AG09319 (cell line): ENCODE measurements around the gene NCKAP5.

Experiments
- DNase-seq: peaks from one replicate; pipeline ENCODE4 v3.0.0-alpha.2; 2010; ENCODE audit warnings: low read depth; ENCODE audit errors: extremely low read depth
- TF ChIP-seq, protein P1 (sequence below): IDR thresholded peaks from 2 replicates; pipeline ENCODE4 v1.5.1; 2011; ENCODE audit warnings: low read depth, mild to moderate bottlenecking, inconsistent platforms, low read length, moderate library complexity

The NCKAP5 gene

DNA sequence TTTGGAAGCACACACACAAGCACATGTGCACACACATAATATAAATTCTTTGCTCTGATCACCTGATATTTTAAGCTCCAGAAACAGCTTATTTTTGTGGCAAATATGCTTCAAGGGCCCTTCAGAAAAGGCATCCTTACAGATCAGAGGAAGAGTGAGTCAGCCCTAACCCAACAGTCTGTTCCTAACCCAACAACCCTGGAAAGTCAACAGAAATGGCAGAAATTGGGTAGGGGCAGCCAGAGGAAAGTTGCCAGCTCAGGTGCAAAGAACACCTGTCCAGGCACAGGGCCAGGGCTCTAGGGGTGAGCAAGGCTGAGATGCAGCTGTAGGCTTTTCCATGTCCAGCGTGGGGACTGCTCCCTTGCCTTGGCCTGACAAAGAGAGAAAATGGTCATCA, 6.4 kb upstream of the NCKAP5 start:
- TF ChIP-seq, protein P1, sequence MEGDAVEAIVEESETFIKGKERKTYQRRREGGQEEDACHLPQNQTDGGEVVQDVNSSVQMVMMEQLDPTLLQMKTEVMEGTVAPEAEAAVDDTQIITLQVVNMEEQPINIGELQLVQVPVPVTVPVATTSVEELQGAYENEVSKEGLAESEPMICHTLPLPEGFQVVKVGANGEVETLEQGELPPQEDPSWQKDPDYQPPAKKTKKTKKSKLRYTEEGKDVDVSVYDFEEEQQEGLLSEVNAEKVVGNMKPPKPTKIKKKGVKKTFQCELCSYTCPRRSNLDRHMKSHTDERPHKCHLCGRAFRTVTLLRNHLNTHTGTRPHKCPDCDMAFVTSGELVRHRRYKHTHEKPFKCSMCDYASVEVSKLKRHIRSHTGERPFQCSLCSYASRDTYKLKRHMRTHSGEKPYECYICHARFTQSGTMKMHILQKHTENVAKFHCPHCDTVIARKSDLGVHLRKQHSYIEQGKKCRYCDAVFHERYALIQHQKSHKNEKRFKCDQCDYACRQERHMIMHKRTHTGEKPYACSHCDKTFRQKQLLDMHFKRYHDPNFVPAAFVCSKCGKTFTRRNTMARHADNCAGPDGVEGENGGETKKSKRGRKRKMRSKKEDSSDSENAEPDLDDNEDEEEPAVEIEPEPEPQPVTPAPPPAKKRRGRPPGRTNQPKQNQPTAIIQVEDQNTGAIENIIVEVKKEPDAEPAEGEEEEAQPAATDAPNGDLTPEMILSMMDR: no peak
- no peak for DNase-seq

DNA sequence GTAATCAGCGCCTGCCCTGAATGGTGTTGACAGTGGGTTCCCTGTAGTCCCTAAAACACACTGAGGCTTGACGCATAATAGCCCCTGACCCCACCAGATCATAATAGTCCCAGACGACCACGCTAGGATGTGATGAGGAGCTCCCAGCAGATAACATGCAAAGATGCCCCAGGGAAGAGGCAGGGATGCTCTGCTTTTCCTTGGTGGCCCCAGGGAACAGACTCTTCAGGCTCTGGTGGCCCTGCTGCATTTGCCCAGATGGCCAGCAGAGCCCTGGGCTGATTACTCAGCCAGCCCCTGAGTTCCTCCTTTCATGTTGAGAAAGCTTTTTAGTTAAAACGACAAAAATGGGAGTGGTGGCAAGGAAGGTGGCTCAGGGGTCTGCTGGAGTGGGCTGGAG, 5.9 kb upstream of the NCKAP5 start:
- TF ChIP-seq, protein P1: no peak
- DNase-seq: no peak

DNA sequence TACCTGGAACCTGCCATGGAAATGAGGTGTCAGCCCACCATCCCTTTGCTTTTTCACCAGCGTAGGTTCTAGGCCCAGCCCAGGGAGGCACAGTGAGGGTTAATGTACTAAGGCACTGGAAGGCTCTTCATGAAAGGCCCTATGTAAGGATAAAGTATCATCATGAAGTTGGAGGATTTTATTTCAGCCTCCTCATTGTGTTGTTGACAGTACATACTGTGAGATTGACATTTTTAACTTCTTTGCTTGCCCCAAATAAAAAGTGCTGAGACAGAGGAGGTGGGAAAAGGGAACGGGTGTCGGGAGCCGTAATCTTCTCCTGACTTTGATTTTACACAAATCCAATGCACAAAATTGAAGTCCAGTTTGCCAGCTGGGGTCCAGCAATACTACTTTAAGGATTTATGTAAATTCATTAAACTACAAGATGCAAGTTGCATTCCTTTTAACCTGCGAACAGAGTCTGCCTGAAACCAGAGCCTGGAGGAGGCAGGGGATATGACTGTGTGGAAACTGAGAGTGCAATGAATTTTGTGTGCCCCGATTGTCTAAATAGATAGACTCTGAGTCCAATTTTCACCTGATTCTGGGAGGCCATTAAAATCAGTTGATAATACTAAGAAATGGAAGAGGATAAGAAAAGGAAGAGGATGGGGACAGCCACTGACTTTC, 5.4 kb upstream of the NCKAP5 start:
- TF ChIP-seq, protein P1: no peak
- DNase-seq: no peak

DNA sequence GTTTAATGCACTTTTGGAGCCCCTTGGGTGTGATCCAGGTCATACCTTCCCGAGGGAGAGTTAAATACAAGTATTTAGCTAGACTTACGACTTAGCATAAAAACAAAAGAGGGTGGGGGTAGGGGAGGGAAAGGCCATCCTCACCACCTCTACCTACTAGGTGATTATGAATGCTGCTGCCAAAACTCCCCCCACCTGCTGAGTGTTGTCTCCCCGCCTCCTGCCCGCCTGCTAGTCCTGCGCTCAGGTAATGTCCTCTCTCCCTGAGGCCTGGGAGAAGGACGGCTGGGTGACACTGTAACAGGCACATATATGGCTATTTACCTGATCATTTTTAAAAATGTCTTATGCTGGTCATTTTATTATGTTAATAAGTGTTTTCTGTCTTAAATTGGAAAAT, 3.0 kb upstream of the NCKAP5 start:
- TF ChIP-seq, protein P1: no peak
- DNase-seq: no peak

DNA sequence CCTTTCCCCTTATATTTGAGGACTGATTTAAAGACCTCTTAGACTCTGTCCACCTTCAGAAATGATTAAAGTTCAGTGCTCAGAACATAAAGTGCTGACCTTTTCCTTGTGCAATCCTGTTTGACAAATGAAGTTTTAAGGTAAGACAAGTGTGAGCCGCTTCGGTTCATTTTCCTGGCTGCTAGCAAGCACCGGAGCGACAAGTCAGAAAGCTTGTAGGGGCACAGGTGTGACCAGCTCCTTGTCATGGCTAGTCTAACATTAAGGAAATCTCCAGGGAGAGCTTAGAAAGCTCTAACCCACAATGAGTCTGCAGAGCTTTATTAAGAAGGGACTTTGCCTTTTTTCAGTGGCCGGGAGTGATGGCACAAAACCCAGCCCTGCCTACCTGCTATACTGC, 2.3 kb upstream of the NCKAP5 start:
- DNase-seq: no peak
- TF ChIP-seq, protein P1: no peak

DNA sequence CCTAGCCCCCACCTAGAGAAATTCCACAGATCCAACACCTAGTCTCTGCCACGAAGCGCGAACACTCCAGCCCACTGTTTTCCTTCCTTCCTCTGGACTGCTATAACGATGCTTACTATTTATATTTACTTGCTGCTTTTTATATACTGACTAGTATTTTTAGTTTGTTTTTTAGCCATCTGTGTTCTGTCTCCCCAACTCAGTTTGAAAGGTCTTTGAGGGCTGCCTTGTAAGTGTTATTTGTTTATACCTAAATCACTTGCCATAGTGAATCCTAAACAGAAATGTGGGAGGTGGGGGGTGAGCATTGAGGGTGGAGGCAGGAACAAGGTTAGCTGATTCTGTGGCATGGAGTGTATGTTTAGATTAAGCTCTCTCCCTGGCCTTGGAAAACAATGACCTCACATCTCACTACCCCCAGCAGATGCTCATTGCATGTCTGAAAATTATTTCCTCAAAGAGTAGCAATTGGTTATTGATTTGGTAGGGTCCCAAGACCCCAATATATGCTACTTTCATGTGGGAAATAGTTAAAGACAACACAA, 1.1 kb upstream of the NCKAP5 start:
- TF ChIP-seq, protein P1: no peak
- DNase-seq: no peak

DNA sequence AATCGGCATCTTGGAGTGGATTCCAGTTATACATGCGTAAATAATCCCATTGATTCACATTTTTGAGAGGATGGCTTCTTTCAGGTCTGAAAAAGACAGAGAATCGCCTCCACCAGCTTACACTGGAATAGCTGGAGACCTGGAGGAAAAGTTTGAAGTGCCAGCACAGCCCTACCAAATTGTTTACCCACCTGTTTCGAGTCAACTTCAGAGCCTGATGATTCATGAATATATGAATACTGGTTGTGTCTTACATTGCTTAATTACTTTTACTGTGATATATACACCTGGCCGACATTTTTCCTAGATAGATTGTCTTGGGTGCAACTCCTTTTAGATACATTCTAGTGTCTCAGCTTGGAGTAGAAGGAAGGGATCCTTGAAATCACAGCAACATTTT, 335 bp upstream of the NCKAP5 start:
- TF ChIP-seq, protein P1: no peak
- no peak for DNase-seq
